Stimulated activated CD8-positive, alpha-beta memory T cell treated with anti-CD3 and anti-CD28 coated beads, Interleukin-7, amount 100 ng/mL, for 24 hours (primary cell): ENCODE measurements around the gene GLMN.

ENCODE experiments used
- DNase-seq: peaks from one replicate; pipeline ENCODE4 v3.0.0-alpha.2; 2020; ENCODE audit warnings: low read depth

Gene GLMN

DNA sequence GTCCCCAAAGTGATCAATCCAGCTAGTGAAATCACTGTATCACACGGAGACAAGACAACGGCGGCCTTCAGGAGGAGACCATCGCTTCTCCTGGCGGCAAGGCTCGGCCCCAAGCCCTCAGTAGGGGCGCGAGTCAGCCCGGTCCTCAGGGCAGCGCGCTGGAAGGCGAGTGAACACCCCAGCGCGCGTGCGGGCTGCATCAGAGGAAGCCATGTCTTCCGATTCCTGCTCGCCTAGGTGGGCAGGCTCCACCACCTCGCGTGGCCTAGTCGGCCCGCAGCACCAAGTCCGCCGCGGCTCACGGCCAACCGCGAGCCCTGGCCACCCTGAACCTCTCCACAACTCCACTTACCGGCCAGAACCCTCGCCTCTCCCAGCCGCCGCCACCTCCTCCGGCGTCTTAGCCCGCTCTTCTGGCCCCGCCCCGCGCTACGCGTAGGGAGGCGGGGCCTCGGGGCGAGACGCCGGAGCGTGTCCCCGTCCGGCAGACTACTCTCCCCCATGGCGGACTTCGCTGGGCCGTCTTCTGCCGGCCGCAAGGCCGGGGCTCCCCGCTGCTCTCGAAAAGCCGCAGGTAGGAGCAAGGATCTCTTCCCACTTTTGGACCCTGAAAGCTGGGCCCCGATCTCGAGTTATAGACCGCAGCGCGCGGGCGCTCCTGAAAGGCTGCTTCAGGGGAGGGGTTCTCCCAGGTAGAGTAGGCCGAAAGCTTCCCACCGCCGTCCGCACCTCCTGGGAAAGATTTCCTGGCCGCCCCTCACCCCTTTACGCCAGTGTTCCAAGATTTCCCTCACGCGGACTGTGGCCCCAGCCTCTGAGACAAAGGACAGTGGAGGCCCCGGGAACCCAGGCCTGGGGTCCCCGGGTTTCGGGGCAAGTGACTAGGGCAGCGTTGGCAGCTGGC, at the start of gene GLMN, which contains the start of gene RPAP2:
Gene GLMN (minus strand): TSS at position 415 of the 904 bp plus-strand sequence. CDS start 988 bp downstream, outside the sequence.
Gene RPAP2 (plus strand): TSS at position 487 of the 904 bp plus-strand sequence. CDS start 15 bp downstream, at position 502.
- peak; percentile 49 for DNase-seq

- DNase-seq: no peak
Observed at GRCh38 chr1:92346866-92347640, 48.3 kb upstream of the GLMN start.

DNA sequence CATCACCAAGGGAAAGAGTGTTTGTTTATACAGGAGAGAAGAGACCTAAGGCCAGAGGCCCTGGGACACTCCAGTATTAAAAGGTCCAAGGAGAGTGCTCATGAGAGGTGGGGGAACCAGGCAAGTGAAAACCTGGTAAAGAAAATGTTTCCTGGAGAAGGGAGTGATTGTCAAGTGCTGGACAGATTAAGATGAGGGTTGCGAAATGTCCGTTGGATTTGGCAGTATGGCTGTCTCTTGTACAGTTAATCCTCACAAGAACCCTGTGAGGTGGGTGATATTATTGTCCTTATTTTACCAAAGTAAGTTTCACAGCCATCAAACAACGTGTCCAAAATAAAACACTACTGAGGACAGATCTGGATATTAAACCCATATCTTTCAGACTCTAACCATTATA, 44.3 kb upstream of the GLMN start:
- no peak for DNase-seq

DNA sequence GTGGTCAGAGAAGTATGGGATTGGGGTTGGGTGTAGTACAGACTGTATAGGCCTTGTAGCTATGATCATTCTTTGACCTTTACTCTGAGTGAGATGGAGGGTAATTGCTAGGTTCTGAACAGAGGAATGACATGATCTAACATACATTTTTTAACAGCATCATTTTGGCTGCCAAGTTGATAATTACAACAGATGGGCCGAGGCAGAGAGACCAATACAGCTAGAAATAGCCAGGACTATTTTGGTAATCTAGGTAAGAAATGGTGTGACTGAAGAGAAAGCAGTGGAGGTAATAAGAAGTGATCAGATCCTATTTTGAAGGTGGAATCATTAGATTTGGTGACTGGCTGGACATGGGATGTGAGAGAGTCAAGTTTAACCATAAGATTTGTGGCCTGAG, 43.6 kb upstream of the GLMN start:
- no peak for DNase-seq

GRCh38 chr1:92340154-92340553, 41.4 kb upstream of the GLMN start:
- no peak for DNase-seq

GRCh38 chr1:92333668-92334067, 34.9 kb upstream of the GLMN start:
- no peak for DNase-seq

- no peak for DNase-seq
Observed at GRCh38 chr1:92329347-92330129, 30.8 kb upstream of the GLMN start.

DNA sequence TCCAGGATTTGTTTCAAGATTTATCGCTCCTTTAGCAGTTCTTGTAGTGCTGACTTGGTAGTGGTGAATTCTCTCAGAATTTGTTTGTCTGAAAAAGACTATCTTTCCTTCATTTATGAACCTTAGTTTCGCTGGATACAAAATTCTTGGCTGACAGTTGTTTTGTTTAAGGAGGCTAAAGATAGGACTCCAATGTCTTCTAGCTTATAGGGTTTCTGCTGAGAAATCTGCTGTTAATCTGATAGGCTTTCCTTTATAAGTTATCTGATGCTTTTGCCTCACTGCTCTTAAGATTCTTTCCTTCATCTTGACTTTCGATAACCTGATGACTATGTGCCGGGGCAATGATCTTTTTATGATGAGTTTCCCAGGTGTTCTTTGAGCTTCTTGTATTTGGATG, 29.0 kb upstream of the GLMN start:
- DNase-seq: no peak

DNA sequence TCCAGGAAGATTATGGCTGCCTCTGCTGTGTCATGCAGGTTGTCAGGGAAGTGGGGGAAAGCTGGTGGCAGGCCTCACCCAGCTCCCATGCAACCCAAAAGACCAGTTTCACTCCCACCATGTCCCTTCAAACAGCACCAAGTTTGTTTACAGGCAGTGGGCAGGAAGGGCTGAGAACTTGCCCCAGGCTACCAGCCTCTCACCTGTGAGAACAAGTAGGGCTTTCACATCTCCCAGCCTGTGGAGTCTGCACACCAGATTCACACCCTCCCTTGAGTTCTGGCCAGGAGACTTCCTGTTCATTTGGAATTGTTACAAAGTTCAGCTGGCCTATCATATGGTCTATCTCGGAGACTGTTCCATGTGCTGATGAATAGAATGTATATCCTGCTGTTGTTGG, 27.9 kb upstream of the GLMN start:
- no peak for DNase-seq

DNA sequence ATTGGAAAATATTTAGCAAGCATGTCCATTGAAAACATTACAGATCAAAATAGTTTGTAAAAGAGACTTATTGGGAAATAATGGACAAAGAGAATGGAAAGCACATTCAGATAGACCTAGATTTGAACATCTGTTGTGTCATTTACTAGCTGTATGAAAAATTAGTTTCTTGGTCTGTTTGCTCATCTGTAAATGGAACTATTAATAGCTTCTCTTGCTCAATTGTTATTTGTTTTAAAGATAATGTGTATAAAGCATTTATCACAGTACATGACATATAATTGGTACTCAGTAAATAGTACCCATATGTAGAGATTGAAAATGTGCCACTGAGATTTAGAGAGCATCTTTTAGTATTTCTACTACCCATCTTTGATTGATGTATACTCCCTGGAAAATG, 26.0 kb upstream of the GLMN start:
- no peak for DNase-seq

- DNase-seq: no peak
Observed at GRCh38 chr1:92323473-92324453, 25.0 kb upstream of the GLMN start.

GRCh38 chr1:92317836-92318493, 19.2 kb upstream of the GLMN start:
- no peak for DNase-seq

DNA sequence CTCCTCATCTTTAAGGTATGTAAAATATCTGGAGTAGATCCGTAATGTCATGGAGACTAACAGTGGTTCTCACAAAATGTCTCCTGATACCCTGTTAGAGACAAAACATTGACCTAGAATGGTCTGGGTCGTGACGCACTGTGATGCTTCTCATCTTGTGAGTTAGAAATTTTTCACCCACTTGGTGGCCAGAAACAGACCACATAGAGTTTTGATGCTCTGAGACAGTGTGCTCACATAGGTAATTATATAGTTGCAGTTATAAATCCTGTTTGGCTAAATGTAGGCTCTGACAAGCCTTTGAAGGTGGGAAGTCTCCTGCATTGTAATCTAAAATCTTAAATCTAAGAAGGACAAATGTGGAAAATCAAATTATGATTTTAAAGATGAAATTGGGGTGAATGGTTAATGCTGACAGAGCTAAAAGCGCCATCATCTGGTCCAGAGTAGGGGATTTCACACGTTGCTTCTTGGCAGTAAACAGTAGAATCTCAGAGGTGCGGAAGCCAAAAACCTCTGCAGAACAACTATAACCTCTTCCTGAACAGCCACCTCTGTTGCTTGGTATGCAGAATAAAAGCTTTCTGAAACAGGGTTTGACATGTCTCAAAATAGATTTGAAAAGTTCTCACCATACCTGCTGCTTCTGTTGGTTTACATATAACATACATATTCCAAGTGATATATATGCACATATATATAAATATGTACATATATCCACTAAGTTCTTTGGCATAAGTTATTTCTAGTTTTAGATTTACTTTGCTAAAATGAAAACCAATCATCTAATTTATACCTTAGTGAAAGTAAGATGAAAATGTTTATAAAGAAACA, 17.2 kb upstream of the GLMN start:
- DNase-seq: no peak

- DNase-seq: no peak
Observed at GRCh38 chr1:92314024-92314423, 15.2 kb upstream of the GLMN start.

GRCh38 chr1:92310185-92310597, 11.4 kb upstream of the GLMN start:
- DNase-seq: no peak

GRCh38 chr1:92307980-92308379, 9.2 kb upstream of the GLMN start:
- no peak for DNase-seq

- DNase-seq: no peak
Observed at GRCh38 chr1:92306020-92306419, 7.2 kb upstream of the GLMN start.

GRCh38 chr1:92301021-92301420, 2.2 kb upstream of the GLMN start:
- DNase-seq: no peak

DNA sequence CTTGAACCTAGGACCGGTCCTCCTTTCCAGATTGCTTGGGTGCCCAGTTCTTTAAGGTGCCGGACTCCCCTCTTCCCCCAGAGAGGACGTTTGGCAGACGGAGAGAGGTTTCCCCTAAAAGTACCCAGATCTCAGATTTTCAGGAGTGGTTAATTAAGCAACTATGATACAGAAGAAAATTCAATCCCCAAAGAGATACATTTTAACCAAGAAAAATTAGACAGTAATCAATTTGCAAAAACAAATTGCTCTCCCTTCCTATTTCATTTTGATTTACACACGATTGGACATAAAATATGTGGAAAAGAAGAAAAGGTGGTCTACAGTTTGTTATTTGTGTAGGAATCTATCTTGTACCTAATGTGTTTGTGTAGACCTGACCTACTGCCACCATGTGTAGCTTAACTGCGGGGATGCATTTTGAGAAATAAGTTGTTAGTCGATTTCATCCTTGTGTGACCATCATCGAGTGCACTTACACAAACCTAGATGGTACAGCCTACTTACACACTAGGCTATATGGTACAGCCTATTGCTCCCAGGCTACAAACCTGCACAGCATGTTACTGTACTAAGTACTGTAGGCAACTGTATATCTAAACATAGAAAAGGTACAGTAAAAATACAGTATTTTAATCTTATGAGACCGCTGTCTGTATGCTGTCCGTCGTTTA, 827 bp upstream of the GLMN start:
- no peak for DNase-seq
